Kidney (tissue), 14 donors: ENCODE results near the gene CMTM4. TPM values are rescaled to one million over a fixed set of nuclear protein-coding genes. Genes with fewer than 3 reads are reported as not detected.
"Not testable (repeated sequence)": the region's sequence is repeated elsewhere in the genome, so short reads cannot be mapped to it uniquely, and the experiment has no call there.

Source experiments
- DNase-seq, 5 donors: peaks; one replicate each; pipeline ENCODE4 v3.0.0-alpha.2; 2013 to 2020
- FAIRE-seq: peaks from 2 replicates; lab custom pipeline; 2012; peaks lifted over from hg19 to GRCh38; lab: Jason Lieb, UNC
- H3K27ac ChIP-seq, 2 donors: one replicate each; pipeline ENCODE4 v1.7.0; 2013; ENCODE audit warnings: low read depth in 2 of 2, low read length in 2 of 2, inconsistent platforms in 1 of 2
- H3K27me3 ChIP-seq: one replicate; pipeline ENCODE4 v1.7.1; 2013; ENCODE audit warnings: low read length, inconsistent platforms; ENCODE audit not compliant: control insufficient read depth, insufficient read depth
- H3K36me3 ChIP-seq, 3 donors: one replicate each; pipeline versions ENCODE4 v1.7.0 to v1.7.1; 2013; ENCODE audit warnings: low read length in 3 of 3, control low read depth in 1 of 3, inconsistent platforms in 1 of 3; ENCODE audit not compliant: insufficient read depth in 3 of 3, control insufficient read depth in 2 of 3
- H3K4me1 ChIP-seq, 3 donors: one replicate each; pipeline versions ENCODE4 v1.7.0 to v1.7.1; 2013; ENCODE audit warnings: low read length in 3 of 3, inconsistent platforms in 1 of 3, low read depth in 1 of 3; ENCODE audit not compliant: control insufficient read depth in 2 of 3, insufficient read depth in 2 of 3
- H3K4me3 ChIP-seq, 3 donors: one replicate each; pipeline versions ENCODE4 v1.7.0 to v1.8.1; 2013; ENCODE audit warnings: low read length in 3 of 3, control low read depth in 1 of 3, inconsistent platforms in 1 of 3
- H3K9ac ChIP-seq, 3 donors: one replicate each; pipeline versions ENCODE4 v1.7.0 to v1.7.1; 2013; ENCODE audit warnings: low read length in 3 of 3, control low read depth in 1 of 3, inconsistent platforms in 1 of 3
- H3K9me3 ChIP-seq, 3 donors: one replicate each; pipeline versions ENCODE4 v1.7.0 to v1.7.1; 2013; ENCODE audit warnings: low read length in 3 of 3, control low read depth in 1 of 3, inconsistent platforms in 1 of 3; ENCODE audit not compliant: control insufficient read depth in 2 of 3, insufficient read depth in 1 of 3
- intact Hi-C: fragments of 100-400 bp; cut with DNase I; formaldehyde crosslinking; loops from one replicate; pipeline ENCODE4 v1.11.1; 2022
- polyA plus RNA-seq: library from polyadenylated mRNA; stranded (reverse); fragments of 350-450 nt; fragmentation: Illumina TruSeq; extraction: RNeasy Lipid Tissue Mini Kit (QIAGEN cat#74804); gene quantifications from one replicate; pipeline ENCODE4 v1.2.3, GENCODE V29; 2014; ENCODE audit warnings: low read depth, low replicate concordance; ENCODE audit not compliant: insufficient read depth
- total RNA-seq: library from RNA; stranded (reverse); fragmentation: NEBNext Ultra II Directional; extraction: Animal tissue kit (Norgen Biotek cat#: 25700); gene quantifications from one replicate; pipeline ENCODE4 v1.2.1, GENCODE V29; 2021
- TF ChIP-seq, protein P1 (sequence below): IDR thresholded peaks from 3 replicates; pipeline ENCODE4 v1.5.1; 2012; ENCODE audit warnings: mild to moderate bottlenecking, moderate library complexity, borderline replicate concordance; ENCODE audit not compliant: insufficient read depth; ENCODE audit errors: extremely low read depth
- donor health status: control.
- donor health status: control.
- donor health status: control.
- donor health status: control.
- donor health status: control.
- donor health status: DM: yes; HTN: yes; CAD: no.
- donor health status: Normal renal cell carcinoma (clear cell type).

The CMTM4 gene
- total and polyA plus RNA-seq, 2 donors from 2014 or later, result 43.2 to 82.2 TPM

DNA sequence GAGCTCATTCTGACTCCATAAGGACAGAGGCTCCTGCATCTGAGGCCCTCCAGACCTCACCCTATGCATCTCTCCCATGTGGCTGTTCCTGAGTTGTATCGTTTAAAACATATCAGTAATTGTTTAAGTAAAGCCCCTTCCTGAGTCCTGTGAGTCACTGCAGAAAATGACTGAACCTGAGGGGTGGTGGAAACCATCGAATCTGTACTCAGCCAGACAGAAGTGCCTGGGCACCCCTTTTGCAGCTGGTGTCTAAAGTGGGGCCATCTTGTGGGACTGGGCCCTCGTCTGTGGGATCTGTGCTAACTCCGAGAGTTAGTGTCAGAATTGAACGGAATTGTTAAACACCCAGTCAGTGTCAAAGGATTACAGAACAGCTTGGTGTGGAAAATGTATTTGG, 66.7 kb downstream of the CMTM4 start:
- Histone ChIP-seq H3K9ac (no peak overlapping the region), H3K27me3 (no peaks in the 10 kb centered on the region), H3K4me3 (no peak overlapping the region), H3K4me1 (no peaks in the 10 kb centered on the region), H3K9me3 (no peaks in the 10 kb centered on the region), H3K27ac (no peak overlapping the region), H3K36me3 (no peaks in the 10 kb centered on the region)
- FAIRE-seq (no peak), DNase-seq (no peak)
- intact Hi-C loops, result no loop called here
- TF ChIP-seq, protein P1, sequence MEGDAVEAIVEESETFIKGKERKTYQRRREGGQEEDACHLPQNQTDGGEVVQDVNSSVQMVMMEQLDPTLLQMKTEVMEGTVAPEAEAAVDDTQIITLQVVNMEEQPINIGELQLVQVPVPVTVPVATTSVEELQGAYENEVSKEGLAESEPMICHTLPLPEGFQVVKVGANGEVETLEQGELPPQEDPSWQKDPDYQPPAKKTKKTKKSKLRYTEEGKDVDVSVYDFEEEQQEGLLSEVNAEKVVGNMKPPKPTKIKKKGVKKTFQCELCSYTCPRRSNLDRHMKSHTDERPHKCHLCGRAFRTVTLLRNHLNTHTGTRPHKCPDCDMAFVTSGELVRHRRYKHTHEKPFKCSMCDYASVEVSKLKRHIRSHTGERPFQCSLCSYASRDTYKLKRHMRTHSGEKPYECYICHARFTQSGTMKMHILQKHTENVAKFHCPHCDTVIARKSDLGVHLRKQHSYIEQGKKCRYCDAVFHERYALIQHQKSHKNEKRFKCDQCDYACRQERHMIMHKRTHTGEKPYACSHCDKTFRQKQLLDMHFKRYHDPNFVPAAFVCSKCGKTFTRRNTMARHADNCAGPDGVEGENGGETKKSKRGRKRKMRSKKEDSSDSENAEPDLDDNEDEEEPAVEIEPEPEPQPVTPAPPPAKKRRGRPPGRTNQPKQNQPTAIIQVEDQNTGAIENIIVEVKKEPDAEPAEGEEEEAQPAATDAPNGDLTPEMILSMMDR, result no peak

DNA sequence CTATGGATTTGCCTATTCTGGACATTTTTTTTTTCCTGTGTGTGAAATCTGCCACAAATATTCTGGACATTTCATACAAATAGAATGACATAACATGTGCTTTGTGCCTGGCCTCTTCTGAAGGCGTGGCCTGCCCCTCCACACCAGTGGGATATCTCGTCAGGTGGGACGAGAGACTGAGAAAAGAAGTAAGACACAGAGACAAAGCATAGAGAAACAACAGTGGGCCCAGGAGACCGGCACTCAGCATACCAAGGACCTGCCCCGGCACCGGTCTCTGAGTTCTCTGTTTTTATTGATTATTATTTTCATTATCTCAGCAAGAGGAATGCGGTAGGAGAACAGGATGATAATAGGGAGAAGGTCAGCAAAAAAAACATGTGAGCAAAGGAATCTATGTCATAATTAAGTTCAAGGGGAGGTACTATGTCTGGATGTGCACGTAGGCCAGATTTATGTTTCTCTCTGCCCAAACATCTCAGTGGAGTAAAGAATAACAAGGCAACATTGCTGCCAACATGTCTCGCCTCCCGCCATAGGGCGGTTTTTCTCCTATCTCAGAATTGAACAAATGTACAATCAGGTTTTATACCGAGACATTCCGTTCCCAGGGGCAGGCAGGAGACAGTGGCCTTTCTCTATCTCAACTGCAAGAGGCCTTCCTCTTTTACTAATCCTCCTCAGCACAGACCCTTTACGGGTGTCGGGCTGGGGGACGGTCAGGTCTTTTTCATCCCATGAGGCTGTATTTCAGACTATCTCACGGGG, 68.7 kb downstream of the CMTM4 start:
- H3K9ac ChIP-seq, intact Hi-C loops, H3K27ac ChIP-seq, H3K4me1 ChIP-seq, H3K9me3 ChIP-seq, H3K4me3 ChIP-seq, H3K36me3 ChIP-seq, FAIRE-seq, DNase-seq, H3K27me3 ChIP-seq: not testable (repeated sequence)

DNA sequence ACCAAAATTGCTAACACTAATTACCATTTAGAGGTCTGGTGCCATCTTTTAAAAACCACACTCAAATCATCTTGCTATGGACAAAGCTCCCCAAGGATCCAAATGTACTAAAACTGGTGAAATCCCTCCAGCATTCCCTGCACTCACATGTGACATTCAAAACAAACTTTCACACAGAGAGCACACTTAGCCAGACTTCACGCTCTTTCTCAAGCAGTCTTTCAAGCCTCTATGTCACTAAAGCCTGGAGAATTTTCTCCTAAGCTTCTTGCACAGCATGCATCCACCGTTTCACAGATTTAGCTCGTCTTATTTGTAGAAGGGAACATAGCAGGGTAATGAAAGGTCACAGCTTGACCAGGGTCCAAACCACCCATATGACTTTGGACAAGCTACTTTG, 72.8 kb downstream of the CMTM4 start:
- H3K36me3 ChIP-seq, result peaks cover 0 to 22% (median 11%) of the 10 kb centered on the region in 3 donors
- no peak overlapping the region for H3K4me3 ChIP-seq
- no peaks in the 10 kb centered on the region for H3K4me1 ChIP-seq
- intact Hi-C loops, result no loop called here
- TF ChIP-seq, protein P1, result no peak
- H3K27ac ChIP-seq, result no peak overlapping the region
- H3K27me3 ChIP-seq, result no peaks in the 10 kb centered on the region
- no peak for DNase-seq
- H3K9me3 ChIP-seq, result no peaks in the 10 kb centered on the region
- no peak for FAIRE-seq
- no peak overlapping the region for H3K9ac ChIP-seq

DNA sequence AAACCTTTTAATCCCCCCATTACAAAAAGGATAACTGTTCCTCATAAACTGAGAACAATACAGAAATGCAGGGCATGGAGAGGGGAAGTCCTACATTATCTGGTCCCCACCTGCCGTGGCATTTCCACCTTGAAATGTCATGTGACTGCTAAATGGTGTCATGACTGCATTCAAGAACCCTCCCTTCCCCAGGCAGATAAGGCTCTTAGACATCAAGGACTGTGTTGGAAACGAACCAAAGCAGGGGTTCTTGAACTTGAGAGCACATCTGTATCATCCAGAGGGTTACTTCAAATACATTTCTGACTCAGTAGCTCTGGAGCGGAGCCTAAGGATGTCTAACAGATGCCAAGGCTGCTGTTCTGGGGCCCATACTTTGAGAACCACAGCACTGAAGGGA, 73.7 kb downstream of the CMTM4 start:
- no peaks in the 10 kb centered on the region for H3K27me3 ChIP-seq
- no peak overlapping the region for H3K9ac ChIP-seq
- no peaks in the 10 kb centered on the region for H3K9me3 ChIP-seq
- no peaks in the 10 kb centered on the region for H3K4me1 ChIP-seq
- peaks cover 0 to 30% (median 11%) of the 10 kb centered on the region in 3 donors for H3K36me3 ChIP-seq
- H3K27ac ChIP-seq, result no peak overlapping the region
- intact Hi-C loops, result no loop called here
- no peak overlapping the region for H3K4me3 ChIP-seq
- TF ChIP-seq, protein P1, result no peak
- FAIRE-seq (no peak), DNase-seq (no peak)
